Mesendoderm (in vitro differentiated cells): Measurements from ENCODE around the gene LRP3.
"Not testable (repeated sequence)": the region's sequence is repeated elsewhere in the genome, so short reads cannot be mapped to it uniquely, and the experiment has no call there.

ENCODE experiments used
- DNase-seq: peaks from one replicate; pipeline ENCODE4 v3.0.0; 2013
- H2AK5ac ChIP-seq: 2 replicates; pipeline ENCODE4 v1.6.1; 2013; ENCODE audit warnings: low read length, inconsistent platforms
- H2BK120ac ChIP-seq: 2 replicates; pipeline ENCODE4 v1.6.1; 2013; ENCODE audit warnings: low read depth, mild to moderate bottlenecking, low read length, moderate library complexity, mixed read lengths
- H2BK15ac ChIP-seq: replicated peaks from 2 replicates; pipeline ENCODE4 v1.6.1; 2013; ENCODE audit warnings: low read depth, mild to moderate bottlenecking, moderate library complexity
- H2BK5ac ChIP-seq: 2 replicates; pipeline ENCODE4 v1.6.1; 2013; ENCODE audit warnings: low read length, inconsistent platforms
- H3K18ac ChIP-seq: 2 replicates; pipeline ENCODE4 v1.6.1; 2013; ENCODE audit warnings: mild to moderate bottlenecking, low read length, mixed read lengths
- H3K23ac ChIP-seq: one replicate; pipeline ENCODE4 v1.6.1; 2013; ENCODE audit warnings: low read length
- H3K27ac ChIP-seq: 2 replicates; pipeline ENCODE4 v1.5.1; 2013; ENCODE audit warnings: low read depth, mild to moderate bottlenecking, inconsistent platforms, low read length, moderate library complexity
- H3K27me3 ChIP-seq: 2 replicates; pipeline ENCODE4 v1.6.1; 2013; ENCODE audit warnings: low read length, control low read depth, mild to moderate bottlenecking, inconsistent platforms; ENCODE audit not compliant: insufficient read depth, poor library complexity
- H3K36me3 ChIP-seq: 2 replicates; pipeline ENCODE4 v1.6.1; 2013; ENCODE audit warnings: low read length, inconsistent platforms; ENCODE audit not compliant: control insufficient read depth, insufficient read depth
- H3K4ac ChIP-seq: one replicate; pipeline ENCODE4 v1.6.1; 2013; ENCODE audit warnings: low read depth, mild to moderate bottlenecking, low read length, moderate library complexity
- H3K4me1 ChIP-seq: 2 replicates; pipeline ENCODE4 v1.6.1; 2013; ENCODE audit warnings: low read depth, low read length, inconsistent platforms; ENCODE audit not compliant: control insufficient read depth
- H3K4me2 ChIP-seq: 2 replicates; pipeline ENCODE4 v1.6.1; 2013; ENCODE audit warnings: low read length
- H3K4me3 ChIP-seq: 2 replicates; pipeline ENCODE4 v1.5.1; 2013; ENCODE audit warnings: mild to moderate bottlenecking, low read length
- H3K56ac ChIP-seq: one replicate; pipeline ENCODE4 v1.6.1; 2013; ENCODE audit warnings: low read length
- H3K79me1 ChIP-seq: 2 replicates; pipeline ENCODE4 v1.6.1; 2013; ENCODE audit warnings: low read length, inconsistent platforms
- H3K79me2 ChIP-seq: 2 replicates; pipeline ENCODE4 v1.6.1; 2013; ENCODE audit warnings: mild to moderate bottlenecking, low read length; ENCODE audit not compliant: control insufficient read depth, insufficient read depth
- H3K9ac ChIP-seq: 2 replicates; pipeline ENCODE4 v1.6.1; 2013; ENCODE audit warnings: low read length, inconsistent platforms
- H4K5ac ChIP-seq: one replicate; pipeline ENCODE4 v1.6.1; 2013; ENCODE audit warnings: low read length
- H4K8ac ChIP-seq: one replicate; pipeline ENCODE4 v1.6.1; 2013; ENCODE audit warnings: low read depth, mild to moderate bottlenecking, control low read depth, low read length, moderate library complexity
- WGBS: extraction: QIAGEN DNeasy Blood & Tissue Kit; methylation state at CpG from one replicate; pipeline ENCODE4 v1.1.7; 2013; ENCODE audit warnings: low lambda C conversion rate, missing lambda C conversion rate; ENCODE audit not compliant: insufficient coverage; ENCODE audit errors: extremely low coverage; 5-methylcytosine and 5-hydroxymethylcytosine counted together

The LRP3 gene

GRCh38 chr19:33154313-33154712, 39.8 kb upstream of the LRP3 start:
- H3K4me3 ChIP-seq, H3K4ac ChIP-seq, H2AK5ac ChIP-seq, H2BK15ac ChIP-seq, H3K27ac ChIP-seq, H3K79me1 ChIP-seq, H3K79me2 ChIP-seq, H4K5ac ChIP-seq, H2BK120ac ChIP-seq, H3K4me1 ChIP-seq, H3K36me3 ChIP-seq, H4K8ac ChIP-seq, H3K18ac ChIP-seq, H3K4me2 ChIP-seq, DNase-seq, H3K9ac ChIP-seq, H3K23ac ChIP-seq, H2BK5ac ChIP-seq, H3K56ac ChIP-seq, H3K27me3 ChIP-seq: not testable (repeated sequence)
- WGBS = no CpG with 5 or more reads among the region's 6 CpGs

GRCh38 chr19:33156334-33156733, 37.8 kb upstream of the LRP3 start:
- DNase-seq = no peak
- Histone ChIP-seq H3K36me3 (no peaks in the 10 kb centered on the region), H3K23ac (no peak overlapping the region), H3K79me1 (no peaks in the 10 kb centered on the region), H2AK5ac (no peak overlapping the region), H3K9ac (no peak overlapping the region), H4K5ac (no peak overlapping the region), H3K4me1 (no peaks in the 10 kb centered on the region), H3K4me3 (no peak overlapping the region), H4K8ac (no peak overlapping the region), H2BK15ac (no peak overlapping the region), H3K56ac (no peak overlapping the region), H2BK120ac (no peak overlapping the region), H3K79me2 (no peaks in the 10 kb centered on the region), H2BK5ac (no peak overlapping the region), H3K4ac (no peak overlapping the region), H3K27ac (no peak overlapping the region), H3K27me3 (no peaks in the 10 kb centered on the region), H3K18ac (no peak overlapping the region), H3K4me2 (no peak overlapping the region)
- WGBS = no CpG with 5 or more reads among the region's 5 CpGs

GRCh38 chr19:33157906-33158305, 36.2 kb upstream of the LRP3 start:
- no peak overlapping the region for H4K8ac ChIP-seq
- H3K56ac ChIP-seq = no peak overlapping the region
- no peak overlapping the region for H3K18ac ChIP-seq
- no peak overlapping the region for H2AK5ac ChIP-seq
- no CpG with 5 or more reads among the region's 3 CpGs for WGBS
- H3K79me1 ChIP-seq = no peaks in the 10 kb centered on the region
- H3K27ac ChIP-seq = no peak overlapping the region
- H2BK120ac ChIP-seq = no peak overlapping the region
- H3K27me3 ChIP-seq = no peaks in the 10 kb centered on the region
- no peak overlapping the region for H3K4ac ChIP-seq
- no peak overlapping the region for H2BK15ac ChIP-seq
- no peak overlapping the region for H4K5ac ChIP-seq
- H3K4me1 ChIP-seq = no peaks in the 10 kb centered on the region
- H3K23ac ChIP-seq = no peak overlapping the region
- H3K36me3 ChIP-seq = no peaks in the 10 kb centered on the region
- no peak overlapping the region for H3K4me3 ChIP-seq
- DNase-seq = no peak
- no peaks in the 10 kb centered on the region for H3K79me2 ChIP-seq
- no peak overlapping the region for H3K4me2 ChIP-seq
- H2BK5ac ChIP-seq = no peak overlapping the region
- H3K9ac ChIP-seq = no peak overlapping the region

DNA sequence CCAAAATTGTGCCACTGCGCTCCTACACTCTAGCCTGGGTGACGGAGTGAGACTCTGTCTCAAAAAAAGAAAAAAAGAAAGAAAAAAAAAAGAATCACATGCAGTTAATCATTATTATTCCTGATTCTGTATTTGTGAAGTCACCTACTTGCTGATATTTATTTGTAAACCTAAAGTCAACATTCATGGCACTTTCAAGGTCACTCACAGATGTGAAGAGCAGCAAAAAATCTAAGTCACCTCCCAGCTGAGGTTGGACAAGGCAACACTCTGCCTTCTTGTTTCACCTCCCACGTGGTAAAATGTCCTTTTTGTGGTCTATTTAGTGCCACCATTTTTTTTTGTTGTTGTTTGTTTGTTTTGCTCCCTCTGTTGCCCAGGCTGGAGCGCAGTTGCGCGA, 35.8 kb upstream of the LRP3 start:
- H3K56ac ChIP-seq = no peak overlapping the region
- DNase-seq = no peak
- H2AK5ac ChIP-seq = no peak overlapping the region
- no peaks in the 10 kb centered on the region for H3K79me1 ChIP-seq
- H2BK5ac ChIP-seq = no peak overlapping the region
- no peak overlapping the region for H2BK120ac ChIP-seq
- no peak overlapping the region for H3K4me2 ChIP-seq
- H3K36me3 ChIP-seq = no peaks in the 10 kb centered on the region
- no peak overlapping the region for H3K4me3 ChIP-seq
- H2BK15ac ChIP-seq = no peak overlapping the region
- H4K5ac ChIP-seq = no peak overlapping the region
- no peak overlapping the region for H3K23ac ChIP-seq
- no peak overlapping the region for H3K9ac ChIP-seq
- H3K18ac ChIP-seq = no peak overlapping the region
- H3K4me1 ChIP-seq = no peaks in the 10 kb centered on the region
- no peak overlapping the region for H3K4ac ChIP-seq
- no peaks in the 10 kb centered on the region for H3K79me2 ChIP-seq
- no peak overlapping the region for H3K27ac ChIP-seq
- H3K27me3 ChIP-seq = no peaks in the 10 kb centered on the region
- H4K8ac ChIP-seq = no peak overlapping the region
- WGBS = no CpG with 5 or more reads among the region's 6 CpGs

GRCh38 chr19:33159149-33159548, 35.0 kb upstream of the LRP3 start:
- H3K4ac ChIP-seq = no peak overlapping the region
- H3K4me1 ChIP-seq = no peaks in the 10 kb centered on the region
- H3K56ac ChIP-seq = no peak overlapping the region
- H3K36me3 ChIP-seq = no peaks in the 10 kb centered on the region
- no peaks in the 10 kb centered on the region for H3K79me1 ChIP-seq
- no peak overlapping the region for H2BK120ac ChIP-seq
- H2BK15ac ChIP-seq = no peak overlapping the region
- no peak for DNase-seq
- H3K18ac ChIP-seq = no peak overlapping the region
- no peak overlapping the region for H3K9ac ChIP-seq
- no peak overlapping the region for H4K8ac ChIP-seq
- no peak overlapping the region for H3K27ac ChIP-seq
- H4K5ac ChIP-seq = no peak overlapping the region
- no peak overlapping the region for H3K4me2 ChIP-seq
- no peak overlapping the region for H2BK5ac ChIP-seq
- WGBS = no CpG with 5 or more reads among the region's 4 CpGs
- no peak overlapping the region for H2AK5ac ChIP-seq
- no peak overlapping the region for H3K23ac ChIP-seq
- no peak overlapping the region for H3K4me3 ChIP-seq
- no peaks in the 10 kb centered on the region for H3K27me3 ChIP-seq
- H3K79me2 ChIP-seq = no peaks in the 10 kb centered on the region

- H3K79me1 ChIP-seq = no peaks in the 10 kb centered on the region
- WGBS = no CpG with 5 or more reads among the region's 8 CpGs
- no peaks in the 10 kb centered on the region for H3K36me3 ChIP-seq
- H3K18ac ChIP-seq = no peak overlapping the region
- no peaks in the 10 kb centered on the region for H3K79me2 ChIP-seq
- DNase-seq = no peak
- H3K4ac ChIP-seq = no peak overlapping the region
- H3K4me2 ChIP-seq = no peak overlapping the region
- no peak overlapping the region for H2BK15ac ChIP-seq
- no peak overlapping the region for H3K27ac ChIP-seq
- no peak overlapping the region for H4K5ac ChIP-seq
- no peak overlapping the region for H2BK5ac ChIP-seq
- no peak overlapping the region for H2BK120ac ChIP-seq
- H2AK5ac ChIP-seq = no peak overlapping the region
- no peak overlapping the region for H4K8ac ChIP-seq
- H3K4me3 ChIP-seq = no peak overlapping the region
- H3K56ac ChIP-seq = no peak overlapping the region
- no peaks in the 10 kb centered on the region for H3K4me1 ChIP-seq
- no peak overlapping the region for H3K23ac ChIP-seq
- H3K9ac ChIP-seq = no peak overlapping the region
- no peaks in the 10 kb centered on the region for H3K27me3 ChIP-seq
These were observed 34.2 kb upstream of the LRP3 start for GRCh38 chr19:33159893-33160292.
